ENCODE results near the gene COL17A1. TPM values are rescaled to one million over a fixed set of nuclear protein-coding genes. Genes with fewer than 3 reads are reported as not detected.

Gene COL17A1
- total RNA-seq, 1 experiment from 2014 or later = 3.5 TPM

GRCh38 chr10:104076743-104077160 is 8.9 kb downstream of the COL17A1 start (continued):
- TF ChIP-seq REST (IDR thresholded peaks at IDR 0.05; ENCODE audit: low read depth) = no peak
- no peak for TF ChIP-seq CBX3 (IDR thresholded peaks at IDR 0.05; ENCODE audit: low read depth)
- TF ChIP-seq MAX (IDR thresholded peaks at IDR 0.05) = no peak
- TF ChIP-seq EGR1 (IDR thresholded peaks at IDR 0.05; ENCODE audit: low read depth) = no peak
- TF ChIP-seq JUND (IDR thresholded peaks at IDR 0.05) = no peak
- TF ChIP-seq ZBTB33 (IDR thresholded peaks at IDR 0.05; ENCODE audit: extremely low read depth, insufficient replicate concordance, low read length) = no peak
- TF ChIP-seq ELF1 (IDR thresholded peaks at IDR 0.05; ENCODE audit: borderline replicate concordance, low read depth) = no peak

- no peak overlapping the region for H3K27ac ChIP-seq (ENCODE audit: low read depth, low read length)
- H3K36me3 ChIP-seq (ENCODE audit: control insufficient read depth in 1 of 2, insufficient read depth in 2 of 2, low read length in 2 of 2) = no peaks in the 10 kb centered on the region
- no peaks in the 10 kb centered on the region for H4K20me1 ChIP-seq (ENCODE audit: insufficient read depth)
- intact Hi-C loops (cut with micrococcal nuclease) = no loop called here
- no TSS peak for BruUV-seq (replicated peaks)
- H3K9me3 ChIP-seq (ENCODE audit: control insufficient read depth in 1 of 2, insufficient read depth in 1 of 2, low read depth in 1 of 2, low read length in 2 of 2) = no peaks in the 10 kb centered on the region
- no peak for DNase-seq (ENCODE audit: low read depth, low spot score)
- ChIA-PET RAD21 (ENCODE audit: low non-redundant PET in 1 of 2, low total read pairs in 2 of 2, uncharacterized antibody in 2 of 2, unreplicated experiment in 2 of 2) (no interaction called here), POLR2A (no interaction called here), CTCF (no interaction called here)
- H3K4me3 ChIP-seq (replicated peaks in 1 of 2; ENCODE audit: low read depth in 1 of 2, low read length in 2 of 2) = no peak overlapping the region
- no peak for ATAC-seq
- H3K27me3 ChIP-seq (ENCODE audit: insufficient read depth, low read length) = no peaks in the 10 kb centered on the region
- no peaks in the 10 kb centered on the region for H3K79me2 ChIP-seq (ENCODE audit: insufficient read depth, low read length)
- no peak overlapping the region for H3K4me2 ChIP-seq (ENCODE audit: low read length)
- H3K9ac ChIP-seq (ENCODE audit: low read length) = no peak overlapping the region
- H2AFZ ChIP-seq (ENCODE audit: low read depth, low read length, poor library complexity, severe bottlenecking) = no peak overlapping the region
- H3K9me2 ChIP-seq (ENCODE audit: insufficient read depth) = no peaks in the 10 kb centered on the region
- peaks cover 6 to 13% of the 10 kb centered on the region in 2 experiments; a peak in 3 of 4 replicates for H3K4me1 ChIP-seq (ENCODE audit: control insufficient read depth in 1 of 2, insufficient read depth in 2 of 2, low read length in 2 of 2)
- TF ChIP-seq FOSL1 (IDR thresholded peaks at IDR 0.05; ENCODE audit: low read depth) (no peak), SRF (IDR thresholded peaks at IDR 0.05; ENCODE audit: low read depth) (no peak), CTCF (IDR thresholded peaks at IDR 0.05 in 2 of 3, conservative IDR thresholded peaks at IDR 0.05 in 1 of 3; ENCODE audit: borderline replicate concordance in 1 of 3, insufficient read depth in 1 of 3, low read depth in 2 of 3, low read length in 2 of 3) (no peak), ZBTB33 (IDR thresholded peaks at IDR 0.05; ENCODE audit: extremely low read depth, insufficient replicate concordance, low read length) (no peak), SP1 (IDR thresholded peaks at IDR 0.05; ENCODE audit: low read depth) (no peak), POLR2A (IDR thresholded peaks at IDR 0.05; ENCODE audit: borderline replicate concordance, extremely low read depth, insufficient read depth, insufficient read length) (no peak), JUND (IDR thresholded peaks at IDR 0.05) (no peak), EGR1 (IDR thresholded peaks at IDR 0.05; ENCODE audit: low read depth) (no peak), EZH2 (IDR thresholded peaks at IDR 0.05) (no peak), ELF1 (IDR thresholded peaks at IDR 0.05; ENCODE audit: borderline replicate concordance, low read depth) (no peak), ATF3 (IDR thresholded peaks at IDR 0.05) (no peak; the same call in 1 of the 2 replicates), TCF7L2 (IDR thresholded peaks at IDR 0.05; ENCODE audit: borderline replicate concordance, extremely low read depth, insufficient read depth, insufficient read length) (no peak)
These were observed 11.2 kb downstream of the COL17A1 start for GRCh38 chr10:104074505-104074904.
